H9 (cell line): ENCODE measurements around the gene INSC. TPM values are rescaled to one million over a fixed set of nuclear protein-coding genes. Genes with fewer than 3 reads are reported as not detected.

Source experiments
- DNase-seq: peaks from one replicate; pipeline ENCODE4 v3.0.0-alpha.2; 2017
- H2AFZ ChIP-seq: one replicate; pipeline ENCODE4 v1.6.1; 2013; ENCODE audit warnings: mild to moderate bottlenecking, low read length, control low read depth, moderate library complexity
- H2AK5ac ChIP-seq: 2 replicates; pipeline ENCODE4 v1.6.1; 2013; ENCODE audit warnings: low read length, control low read depth, mixed read lengths; ENCODE audit not compliant: insufficient read length
- H2BK120ac ChIP-seq: one replicate; pipeline ENCODE4 v1.6.1; 2013; ENCODE audit warnings: low read depth, mild to moderate bottlenecking, low read length, control low read depth, inconsistent platforms; ENCODE audit not compliant: poor library complexity, severe bottlenecking
- H2BK12ac ChIP-seq: 2 replicates; pipeline ENCODE4 v1.6.1; 2013; ENCODE audit warnings: low read length, control low read depth, mixed read lengths, low read depth; ENCODE audit not compliant: insufficient read length
- H2BK15ac ChIP-seq: 2 replicates; pipeline ENCODE4 v1.6.1; 2013; ENCODE audit warnings: low read depth, low read length, control low read depth
- H2BK20ac ChIP-seq: one replicate; pipeline ENCODE4 v1.6.1; 2013; ENCODE audit warnings: low read depth, mild to moderate bottlenecking, low read length, control low read depth, inconsistent platforms; ENCODE audit not compliant: poor library complexity, severe bottlenecking
- H2BK5ac ChIP-seq: 2 replicates; pipeline ENCODE4 v1.6.1; 2013; ENCODE audit warnings: low read length, control low read depth, mixed read lengths; ENCODE audit not compliant: insufficient read length
- H3K14ac ChIP-seq: 2 replicates; pipeline ENCODE4 v1.6.1; 2013; ENCODE audit warnings: low read length, control low read depth; ENCODE audit not compliant: insufficient read depth
- H3K18ac ChIP-seq: 2 replicates; pipeline ENCODE4 v1.6.1; 2013; ENCODE audit warnings: low read depth, mild to moderate bottlenecking, mixed read lengths, low read length, control low read depth; ENCODE audit not compliant: insufficient read length
- H3K23ac ChIP-seq: 2 replicates; pipeline ENCODE4 v1.6.1; 2013; ENCODE audit warnings: low read length, control low read depth, mixed read lengths, low read depth; ENCODE audit not compliant: insufficient read length
- H3K23me2 ChIP-seq: 2 replicates; pipeline ENCODE4 v1.6.1; 2013; ENCODE audit warnings: low read depth, mild to moderate bottlenecking, mixed read lengths, low read length, control low read depth; ENCODE audit not compliant: insufficient read length, poor library complexity, severe bottlenecking
- H3K27ac ChIP-seq: 2 replicates; pipeline ENCODE4 v1.5.1; 2013; ENCODE audit warnings: low read length, control low read depth, mixed read lengths, low read depth; ENCODE audit not compliant: insufficient read length
- H3K27me3 ChIP-seq: 2 replicates; pipeline ENCODE4 v1.6.1; 2013; ENCODE audit warnings: low read length, control low read depth, inconsistent platforms; ENCODE audit not compliant: insufficient read depth
- H3K4ac ChIP-seq: 2 replicates; pipeline ENCODE4 v1.6.1; 2013; ENCODE audit warnings: low read depth, mild to moderate bottlenecking, control low read depth, inconsistent platforms, low read length, moderate library complexity
- H3K4me1 ChIP-seq: 2 replicates; pipeline ENCODE4 v1.6.1; 2013; ENCODE audit warnings: low read length, control low read depth, inconsistent platforms; ENCODE audit not compliant: insufficient read depth
- H3K4me2 ChIP-seq: 2 replicates; pipeline ENCODE4 v1.6.1; 2013; ENCODE audit warnings: low read length, control low read depth, mixed read lengths; ENCODE audit not compliant: insufficient read length, insufficient read depth
- H3K56ac ChIP-seq: 2 replicates; pipeline ENCODE4 v1.6.1; 2013; ENCODE audit warnings: low read depth, mild to moderate bottlenecking, mixed read lengths, low read length, control low read depth; ENCODE audit not compliant: insufficient read length
- H3K79me1 ChIP-seq: 2 replicates; pipeline ENCODE4 v1.6.1; 2013; ENCODE audit warnings: low read depth, mild to moderate bottlenecking, moderate library complexity, low read length, control low read depth, inconsistent platforms; ENCODE audit not compliant: insufficient read depth, poor library complexity, severe bottlenecking
- H3K79me2 ChIP-seq: 2 replicates; pipeline ENCODE4 v1.6.1; 2013; ENCODE audit warnings: low read length, control low read depth, inconsistent platforms; ENCODE audit not compliant: insufficient read depth
- H3K9ac ChIP-seq: 2 replicates; pipeline ENCODE4 v1.6.1; 2013; ENCODE audit warnings: low read length, control low read depth, mixed read lengths; ENCODE audit not compliant: insufficient read length; ENCODE audit errors: extremely low read depth
- H3K9me3 ChIP-seq: one replicate; pipeline ENCODE4 v1.6.1; 2013; ENCODE audit warnings: low read depth, low read length, inconsistent platforms; ENCODE audit not compliant: control insufficient read depth
- H3T11ph ChIP-seq: one replicate; pipeline ENCODE4 v1.6.1; 2013; ENCODE audit warnings: mild to moderate bottlenecking, low read length, control low read depth, inconsistent platforms
- H4K20me1 ChIP-seq: one replicate; pipeline ENCODE4 v1.6.1; 2013; ENCODE audit not compliant: control insufficient read depth, insufficient read length, insufficient read depth
- H4K5ac ChIP-seq: 2 replicates; pipeline ENCODE4 v1.6.1; 2013; ENCODE audit warnings: low read depth, mild to moderate bottlenecking, mixed read lengths, low read length, control low read depth; ENCODE audit not compliant: insufficient read length
- H4K8ac ChIP-seq: replicated peaks from 2 replicates; pipeline ENCODE4 v1.6.1; 2013; ENCODE audit warnings: low read length, control low read depth, mixed read lengths, low read depth; ENCODE audit not compliant: insufficient read length
- H4K91ac ChIP-seq: 2 replicates; pipeline ENCODE4 v1.6.1; 2013; ENCODE audit warnings: low read depth, mild to moderate bottlenecking, moderate library complexity, mixed read lengths, low read length, control low read depth; ENCODE audit not compliant: insufficient read length
- H3K27ac Mint-ChIP-seq, 3 experiments: 2 replicates in 2 of 3; 3 replicates in 1 of 3; pipeline ENCODE4 v1.8.0; 2020 to 2021; ENCODE audit warnings: mixed read lengths in 3 of 3, mild to moderate bottlenecking in 1 of 3, moderate library complexity in 1 of 3
- H3K27me3 Mint-ChIP-seq: 2 replicates; pipeline ENCODE4 v1.8.0; 2021; ENCODE audit warnings: low read depth, mild to moderate bottlenecking, moderate library complexity, mixed read lengths
- H3K36me3 Mint-ChIP-seq, 3 experiments: 2 replicates in 2 of 3; 3 replicates in 1 of 3; pipeline ENCODE4 v1.8.0; 2020 to 2021; ENCODE audit warnings: low read depth in 3 of 3, mixed read lengths in 3 of 3; ENCODE audit not compliant: insufficient read depth in 1 of 3
- H3K4me1 Mint-ChIP-seq, 2 experiments: 2 replicates each; pipeline ENCODE4 v1.8.0; 2020; ENCODE audit warnings: mixed read lengths in 2 of 2
- H3K4me3 Mint-ChIP-seq, 2 experiments: 2 replicates in 1 of 2; 3 replicates in 1 of 2; pipeline ENCODE4 v1.8.0; 2020 to 2021; ENCODE audit warnings: mild to moderate bottlenecking in 2 of 2, mixed read lengths in 2 of 2, moderate library complexity in 1 of 2
- H3K9me3 Mint-ChIP-seq, 2 experiments: 2 replicates in 1 of 2; 3 replicates in 1 of 2; pipeline ENCODE4 v1.8.0; 2020; ENCODE audit warnings: mild to moderate bottlenecking in 2 of 2, mixed read lengths in 2 of 2, moderate library complexity in 1 of 2
- WGBS: extraction: QIAGEN DNeasy Blood & Tissue Kit; methylation state at CpG from one replicate; pipeline ENCODE4 v1.1.7; 2013; ENCODE audit warnings: missing lambda C conversion rate, low lambda C conversion rate, mixed read lengths; ENCODE audit not compliant: insufficient read length; ENCODE audit errors: extremely low coverage; 5-methylcytosine and 5-hydroxymethylcytosine counted together
- total RNA-seq: library from RNA; stranded (reverse); gene quantifications from 2 replicates; pipeline ENCODE4 v1.2.1, GENCODE V29; 2021
- TF ChIP-seq, protein P1 (sequence below): fragments of 200-600 bp; sonication (generic); conservative IDR thresholded peaks from 3 replicates; pipeline ENCODE4 v1.8.0; 2021; ENCODE audit warnings: antibody characterized with exemption, mild to moderate bottlenecking

INSC gene
- total RNA-seq, 1 experiment from 2014 or later, result not detected

DNA sequence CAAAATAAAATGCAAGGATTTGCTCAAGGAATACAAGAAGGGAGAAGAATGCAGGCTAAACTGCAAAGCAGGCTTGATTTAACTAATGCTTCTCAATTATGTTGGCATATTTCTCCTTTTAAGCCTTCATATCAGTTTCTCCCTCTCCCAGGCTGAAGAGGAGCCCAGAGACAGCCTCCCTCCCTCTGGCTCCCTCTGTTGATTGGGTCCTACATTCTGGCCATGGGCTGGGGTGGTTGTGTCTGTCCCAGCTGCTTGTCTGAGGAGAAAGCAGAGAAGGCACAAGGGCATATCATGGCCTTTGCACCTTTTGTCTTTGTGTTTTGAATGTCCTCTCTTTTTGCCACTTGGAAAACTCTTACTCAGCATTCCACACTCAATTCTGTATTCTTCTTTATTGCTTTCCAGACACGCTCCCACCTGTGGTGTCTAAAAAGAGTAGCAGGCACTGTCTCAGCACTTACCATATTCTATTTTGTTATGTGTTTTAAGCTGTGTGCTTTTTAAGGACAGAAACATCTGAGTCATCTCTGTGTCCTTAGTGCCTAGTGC is 77.4 kb downstream of the INSC start:
- Histone ChIP-seq H3K9me3 (no peaks in the 10 kb centered on the region), H2BK20ac (no peak overlapping the region), H3K23ac (no peak overlapping the region), H3K14ac (no peak overlapping the region), H3K4me2 (no peak overlapping the region), H4K91ac (no peak overlapping the region), H2BK120ac (no peak overlapping the region), H3K79me2 (no peaks in the 10 kb centered on the region), H3T11ph (no peak overlapping the region), H3K56ac (no peak overlapping the region), H3K27me3 (no peaks in the 10 kb centered on the region), H3K18ac (no peak overlapping the region), H2BK15ac (no peak overlapping the region), H3K23me2 (no peaks in the 10 kb centered on the region), H3K4me1 (no peaks in the 10 kb centered on the region), H2AFZ (no peak overlapping the region), H4K8ac (no peak overlapping the region), H3K4ac (no peak overlapping the region), H3K9ac (no peak overlapping the region), H4K5ac (no peak overlapping the region), H3K27ac (no peak overlapping the region), H3K79me1 (no peaks in the 10 kb centered on the region), H4K20me1 (no peaks in the 10 kb centered on the region), H2AK5ac (no peak overlapping the region), H2BK5ac (no peak overlapping the region), H2BK12ac (no peak overlapping the region)
- WGBS, result no CpG with 5 or more reads among the region's 1 CpG
- TF ChIP-seq, protein P1, sequence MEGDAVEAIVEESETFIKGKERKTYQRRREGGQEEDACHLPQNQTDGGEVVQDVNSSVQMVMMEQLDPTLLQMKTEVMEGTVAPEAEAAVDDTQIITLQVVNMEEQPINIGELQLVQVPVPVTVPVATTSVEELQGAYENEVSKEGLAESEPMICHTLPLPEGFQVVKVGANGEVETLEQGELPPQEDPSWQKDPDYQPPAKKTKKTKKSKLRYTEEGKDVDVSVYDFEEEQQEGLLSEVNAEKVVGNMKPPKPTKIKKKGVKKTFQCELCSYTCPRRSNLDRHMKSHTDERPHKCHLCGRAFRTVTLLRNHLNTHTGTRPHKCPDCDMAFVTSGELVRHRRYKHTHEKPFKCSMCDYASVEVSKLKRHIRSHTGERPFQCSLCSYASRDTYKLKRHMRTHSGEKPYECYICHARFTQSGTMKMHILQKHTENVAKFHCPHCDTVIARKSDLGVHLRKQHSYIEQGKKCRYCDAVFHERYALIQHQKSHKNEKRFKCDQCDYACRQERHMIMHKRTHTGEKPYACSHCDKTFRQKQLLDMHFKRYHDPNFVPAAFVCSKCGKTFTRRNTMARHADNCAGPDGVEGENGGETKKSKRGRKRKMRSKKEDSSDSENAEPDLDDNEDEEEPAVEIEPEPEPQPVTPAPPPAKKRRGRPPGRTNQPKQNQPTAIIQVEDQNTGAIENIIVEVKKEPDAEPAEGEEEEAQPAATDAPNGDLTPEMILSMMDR, result 0 out of 3 replicates have a peak, but pooled peaks have one; percentile 14
- Mint-ChIP-seq H3K27ac (no peak overlapping the region), H3K4me3 (no peak overlapping the region), H3K9me3 (no peaks in the 10 kb centered on the region), H3K36me3 (no peaks in the 10 kb centered on the region), H3K4me1 (peaks cover 0 to 3% of the 10 kb centered on the region in 2 experiments; a peak in 1 of 4 replicates), H3K27me3 (no peaks in the 10 kb centered on the region)
- DNase-seq, result no peak
